ENCODE measurements around the gene C13orf46. TPM values are rescaled to one million over a fixed set of nuclear protein-coding genes. Genes with fewer than 3 reads are reported as not detected.
A peak's percentile ranks its signal among the peaks of the same experiment; 100 is the strongest.

C13orf46 gene
- total RNA-seq, 1 experiment from 2014 or later = 0.12 TPM

DNA sequence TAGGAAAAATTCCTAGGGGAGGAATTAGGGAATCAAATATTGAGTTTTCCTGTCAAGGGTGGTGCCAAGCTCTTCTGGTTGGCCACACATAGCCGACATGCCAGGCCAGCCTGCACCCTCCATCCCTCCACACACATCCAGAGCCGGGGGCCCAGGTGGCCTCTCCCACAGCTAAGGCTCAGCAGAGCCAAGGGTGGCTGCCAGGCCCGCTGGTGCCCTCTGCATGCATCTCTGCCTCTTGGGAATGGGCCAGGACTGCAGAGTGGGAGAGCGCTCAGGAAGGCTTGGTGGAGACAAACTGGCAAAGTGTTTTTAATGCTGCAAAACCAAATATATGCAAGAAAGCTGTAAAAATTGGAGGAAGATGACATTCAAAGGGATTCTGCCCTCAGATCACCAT is 67.3 kb downstream of the C13orf46 start:
- DNase-seq (ENCODE audit: low spot score) = peak; percentile 36

DNA sequence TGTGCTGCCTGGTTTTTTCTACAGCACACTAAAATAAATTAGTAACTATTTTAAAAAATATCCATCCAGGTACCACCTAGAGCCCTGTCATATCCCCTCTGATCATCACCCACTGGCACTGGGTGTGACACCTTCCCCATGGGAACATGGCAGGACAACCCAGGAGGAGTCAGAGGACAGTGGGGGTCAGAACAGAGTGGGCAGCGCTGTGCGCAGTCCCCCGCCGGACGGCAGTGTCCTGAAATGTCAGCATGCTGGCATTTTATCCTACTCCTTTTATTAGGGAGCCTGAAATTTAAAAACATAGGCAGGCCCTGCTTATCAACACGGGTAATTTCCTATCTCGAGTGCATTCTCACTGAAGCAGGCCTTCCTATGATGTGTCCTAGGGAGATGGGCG is 67.9 kb downstream of the C13orf46 start:
- DNase-seq (ENCODE audit: low spot score) = no peak

DNA sequence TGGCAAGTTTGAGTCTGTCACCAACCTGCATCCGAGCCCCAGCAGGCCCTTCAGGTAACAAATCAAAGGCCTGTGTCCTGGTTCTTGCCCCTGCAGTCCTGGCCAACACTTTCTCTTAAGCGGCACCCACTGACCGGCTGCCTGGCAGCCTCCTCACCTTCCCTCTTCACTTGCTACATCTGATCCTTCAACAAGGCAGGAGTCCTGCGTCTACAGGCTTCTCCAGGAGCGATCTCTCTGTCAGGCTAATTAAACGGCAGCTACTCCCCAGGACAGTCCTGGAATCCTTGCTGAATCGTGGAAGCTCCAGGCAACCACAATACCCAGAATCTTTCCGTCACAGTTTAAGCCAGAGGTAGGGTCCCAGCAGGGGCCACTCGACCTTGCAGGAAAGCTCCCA is 68.9 kb downstream of the C13orf46 start:
- DNase-seq (ENCODE audit: low spot score) = no peak

DNA sequence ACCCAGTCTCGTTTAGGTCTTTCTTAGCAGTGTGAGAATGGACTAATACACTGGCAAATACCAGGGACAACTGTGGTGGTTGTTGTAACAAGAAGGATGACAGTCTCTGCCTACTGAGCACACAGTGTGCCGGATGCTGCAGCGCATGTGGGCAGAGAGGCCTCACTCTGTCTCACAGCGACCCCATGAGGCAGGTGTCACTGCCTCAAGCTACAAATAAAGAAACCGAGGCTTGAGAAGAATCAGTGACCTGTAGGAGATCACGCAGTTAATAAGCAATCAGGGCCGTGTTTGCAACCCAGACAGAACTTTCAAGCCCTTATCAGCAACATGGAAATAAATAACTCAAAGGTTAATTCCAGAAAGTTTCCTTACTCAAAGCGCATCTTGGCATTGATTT is 69.5 kb downstream of the C13orf46 start:
- DNase-seq (ENCODE audit: low spot score) = no peak

DNA sequence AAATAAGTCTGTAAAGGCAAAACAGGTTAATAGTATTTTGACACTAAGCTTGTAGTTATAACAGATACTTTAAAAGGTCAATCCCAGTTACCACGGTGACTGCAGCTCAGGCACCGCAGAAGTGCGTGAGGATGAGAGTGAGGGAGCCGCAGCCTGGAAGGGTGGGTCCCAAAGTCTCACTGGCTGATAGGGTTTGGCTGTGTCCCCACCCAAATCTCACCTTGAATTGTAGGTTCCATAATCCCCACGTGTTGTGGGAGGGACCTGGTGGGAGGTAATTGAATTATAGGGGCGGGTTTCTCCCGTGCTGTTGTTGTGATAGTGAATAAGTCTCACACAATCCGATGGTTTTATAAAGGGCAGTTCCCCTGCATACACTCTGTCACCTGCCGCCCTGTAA is 70.0 kb downstream of the C13orf46 start:
- DNase-seq (ENCODE audit: low spot score) = no peak

Other genes starting within 250 kb of the C13orf46 start
- gene TMEM255B, start 214.8 kb downstream of the C13orf46 start, total RNA-seq (2014; rRNA removed; shearing (Covaris generic)) = 1.8 and 2.3 TPM in 2 replicates
- gene GAS6, start 110.0 kb downstream of the C13orf46 start, total RNA-seq (2014; rRNA removed; shearing (Covaris generic)) = 30.7 and 55.3 TPM in 2 replicates
- gene RASA3, start 158.5 kb upstream of the C13orf46 start, total RNA-seq (2014; rRNA removed; shearing (Covaris generic)) = 17.8 and 21.4 TPM in 2 replicates
- gene CFAP97D2, start 205.2 kb upstream of the C13orf46 start, total RNA-seq (2014; rRNA removed; shearing (Covaris generic)) = not detected in 2 replicates